ENCODE results near the gene GALNT10.

- TF ChIP-seq ESRRG (CRISPR knock-in tag; IDR thresholded peaks at IDR 0.05) = no peak
- no peak for TF ChIP-seq ZFP30 (CRISPR knock-in tag; IDR thresholded peaks at IDR 0.05)
- TF ChIP-seq RARB (CRISPR knock-in tag; IDR thresholded peaks at IDR 0.05) = no peak
- no peak for TF ChIP-seq CSDC2 (CRISPR knock-in tag; IDR thresholded peaks at IDR 0.05)
- TF ChIP-seq, protein P1, sequence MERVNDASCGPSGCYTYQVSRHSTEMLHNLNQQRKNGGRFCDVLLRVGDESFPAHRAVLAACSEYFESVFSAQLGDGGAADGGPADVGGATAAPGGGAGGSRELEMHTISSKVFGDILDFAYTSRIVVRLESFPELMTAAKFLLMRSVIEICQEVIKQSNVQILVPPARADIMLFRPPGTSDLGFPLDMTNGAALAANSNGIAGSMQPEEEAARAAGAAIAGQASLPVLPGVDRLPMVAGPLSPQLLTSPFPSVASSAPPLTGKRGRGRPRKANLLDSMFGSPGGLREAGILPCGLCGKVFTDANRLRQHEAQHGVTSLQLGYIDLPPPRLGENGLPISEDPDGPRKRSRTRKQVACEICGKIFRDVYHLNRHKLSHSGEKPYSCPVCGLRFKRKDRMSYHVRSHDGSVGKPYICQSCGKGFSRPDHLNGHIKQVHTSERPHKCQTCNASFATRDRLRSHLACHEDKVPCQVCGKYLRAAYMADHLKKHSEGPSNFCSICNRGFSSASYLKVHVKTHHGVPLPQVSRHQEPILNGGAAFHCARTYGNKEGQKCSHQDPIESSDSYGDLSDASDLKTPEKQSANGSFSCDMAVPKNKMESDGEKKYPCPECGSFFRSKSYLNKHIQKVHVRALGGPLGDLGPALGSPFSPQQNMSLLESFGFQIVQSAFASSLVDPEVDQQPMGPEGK (CRISPR knock-in tag; IDR thresholded peaks at IDR 0.05; ENCODE audit: borderline replicate concordance) = no peak
- TF ChIP-seq, protein P2, sequence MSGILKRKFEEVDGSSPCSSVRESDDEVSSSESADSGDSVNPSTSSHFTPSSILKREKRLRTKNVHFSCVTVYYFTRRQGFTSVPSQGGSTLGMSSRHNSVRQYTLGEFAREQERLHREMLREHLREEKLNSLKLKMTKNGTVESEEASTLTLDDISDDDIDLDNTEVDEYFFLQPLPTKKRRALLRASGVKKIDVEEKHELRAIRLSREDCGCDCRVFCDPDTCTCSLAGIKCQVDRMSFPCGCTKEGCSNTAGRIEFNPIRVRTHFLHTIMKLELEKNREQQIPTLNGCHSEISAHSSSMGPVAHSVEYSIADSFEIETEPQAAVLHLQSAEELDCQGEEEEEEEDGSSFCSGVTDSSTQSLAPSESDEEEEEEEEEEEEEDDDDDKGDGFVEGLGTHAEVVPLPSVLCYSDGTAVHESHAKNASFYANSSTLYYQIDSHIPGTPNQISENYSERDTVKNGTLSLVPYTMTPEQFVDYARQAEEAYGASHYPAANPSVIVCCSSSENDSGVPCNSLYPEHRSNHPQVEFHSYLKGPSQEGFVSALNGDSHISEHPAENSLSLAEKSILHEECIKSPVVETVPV (CRISPR knock-in tag; IDR thresholded peaks at IDR 0.05) = no peak
- TF ChIP-seq TCF4 (CRISPR knock-in tag; IDR thresholded peaks at IDR 0.05; ENCODE audit: borderline replicate concordance) = no peak
- no peak for TF ChIP-seq ZNF565 (CRISPR knock-in tag; conservative IDR thresholded peaks at IDR 0.05; ENCODE audit: low read depth)
- TF ChIP-seq GLIS3 (CRISPR knock-in tag; IDR thresholded peaks at IDR 0.05) = no peak
- TF ChIP-seq ISL1 (CRISPR knock-in tag; IDR thresholded peaks at IDR 0.05) = no peak
- no peak for TF ChIP-seq OSR1 (CRISPR knock-in tag; IDR thresholded peaks at IDR 0.05)
- TF ChIP-seq ARNTL (CRISPR knock-in tag; IDR thresholded peaks at IDR 0.05; ENCODE audit: borderline replicate concordance, low read depth) = no peak
Measured at GRCh38 chr5:154236536-154237375, 46.2 kb downstream of the GALNT10 start.
